GM10266 (cell line): ENCODE results near the gene FES.

Experiments used
- DNase-seq: peaks from one replicate; pipeline ENCODE4 v3.0.0; 2012; ENCODE audit errors: extremely low spot score
- TF ChIP-seq, protein P1 (sequence below): IDR thresholded peaks from 2 replicates; pipeline ENCODE4 v1.5.1; 2012; ENCODE audit warnings: mild to moderate bottlenecking, low read depth; ENCODE audit not compliant: control insufficient read depth, insufficient read depth; ENCODE audit errors: missing control alignments

The FES gene

DNA sequence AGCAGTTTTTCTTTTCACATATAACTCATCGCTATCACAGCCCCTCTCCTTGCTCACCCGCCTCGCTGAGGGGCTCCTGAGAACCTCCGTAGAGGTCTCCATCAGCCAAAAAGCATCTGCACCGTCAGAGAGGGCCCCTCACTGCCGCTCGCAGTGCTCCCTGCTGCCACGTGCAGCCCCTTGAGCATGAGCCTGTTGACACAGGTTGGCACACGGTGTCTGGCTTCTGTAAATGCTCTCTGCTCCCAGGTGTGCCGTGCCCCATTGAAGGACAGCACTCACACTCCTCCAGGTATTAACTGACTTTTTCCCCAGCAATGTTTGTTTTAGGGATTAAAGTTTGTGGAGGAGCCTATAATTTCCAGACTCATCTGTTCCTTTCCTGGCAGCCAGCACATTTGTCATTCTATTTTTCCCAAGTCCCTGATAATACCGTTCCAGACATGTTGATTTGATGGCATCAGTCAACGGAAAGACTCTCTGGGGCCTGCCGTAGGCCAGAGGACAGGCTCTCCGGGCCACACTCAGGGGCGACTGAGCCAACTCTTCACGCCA is 18.1 kb upstream of the FES start:
- no peak for DNase-seq
- TF ChIP-seq, protein P1, sequence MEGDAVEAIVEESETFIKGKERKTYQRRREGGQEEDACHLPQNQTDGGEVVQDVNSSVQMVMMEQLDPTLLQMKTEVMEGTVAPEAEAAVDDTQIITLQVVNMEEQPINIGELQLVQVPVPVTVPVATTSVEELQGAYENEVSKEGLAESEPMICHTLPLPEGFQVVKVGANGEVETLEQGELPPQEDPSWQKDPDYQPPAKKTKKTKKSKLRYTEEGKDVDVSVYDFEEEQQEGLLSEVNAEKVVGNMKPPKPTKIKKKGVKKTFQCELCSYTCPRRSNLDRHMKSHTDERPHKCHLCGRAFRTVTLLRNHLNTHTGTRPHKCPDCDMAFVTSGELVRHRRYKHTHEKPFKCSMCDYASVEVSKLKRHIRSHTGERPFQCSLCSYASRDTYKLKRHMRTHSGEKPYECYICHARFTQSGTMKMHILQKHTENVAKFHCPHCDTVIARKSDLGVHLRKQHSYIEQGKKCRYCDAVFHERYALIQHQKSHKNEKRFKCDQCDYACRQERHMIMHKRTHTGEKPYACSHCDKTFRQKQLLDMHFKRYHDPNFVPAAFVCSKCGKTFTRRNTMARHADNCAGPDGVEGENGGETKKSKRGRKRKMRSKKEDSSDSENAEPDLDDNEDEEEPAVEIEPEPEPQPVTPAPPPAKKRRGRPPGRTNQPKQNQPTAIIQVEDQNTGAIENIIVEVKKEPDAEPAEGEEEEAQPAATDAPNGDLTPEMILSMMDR = no peak

DNA sequence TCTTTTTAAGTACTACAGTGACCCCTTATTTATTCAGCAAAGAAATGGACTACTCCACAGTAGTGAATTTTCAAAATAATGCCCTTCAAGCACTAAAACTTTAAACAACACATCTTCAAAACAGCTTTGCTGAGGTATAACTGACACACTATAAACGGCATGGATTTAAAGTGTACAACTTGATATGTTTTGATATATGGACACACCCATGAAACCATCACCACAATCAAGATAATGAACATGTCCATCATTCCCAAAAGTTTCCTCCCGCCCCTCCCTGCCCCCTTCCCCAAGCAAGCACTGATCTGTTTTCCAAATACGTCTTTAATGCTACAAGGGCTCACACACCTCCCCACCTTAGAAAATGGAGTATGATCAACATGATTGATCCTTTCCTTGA is 17.5 kb upstream of the FES start:
- TF ChIP-seq, protein P1 = no peak
- no peak for DNase-seq

DNA sequence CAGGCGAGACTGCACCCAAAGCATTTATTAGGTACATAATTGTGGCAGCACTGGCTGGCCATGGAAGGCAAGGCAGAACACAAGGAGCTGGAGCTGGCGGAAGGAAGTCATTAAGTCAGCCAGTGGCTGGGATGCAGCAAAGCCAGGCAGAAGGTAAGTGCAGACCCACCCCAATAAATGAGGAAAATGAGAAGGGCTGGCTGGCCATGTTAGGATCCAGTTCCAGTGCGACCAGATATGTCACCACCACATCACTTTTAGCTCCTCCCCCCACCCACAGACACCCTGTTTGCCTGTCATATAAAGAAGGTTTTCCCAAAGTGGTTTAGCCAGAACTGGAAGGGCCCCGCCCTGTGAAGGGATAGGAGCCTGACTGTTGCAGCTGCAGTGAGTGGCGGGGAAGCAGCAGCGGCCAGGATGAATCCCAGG is 16.0 kb upstream of the FES start, which contains the start of gene FURIN:
Gene FURIN (plus strand): TSS at position 328 of the 429 bp plus-strand sequence. CDS start 7,153 bp downstream, outside the sequence.
- DNase-seq = no peak

DNA sequence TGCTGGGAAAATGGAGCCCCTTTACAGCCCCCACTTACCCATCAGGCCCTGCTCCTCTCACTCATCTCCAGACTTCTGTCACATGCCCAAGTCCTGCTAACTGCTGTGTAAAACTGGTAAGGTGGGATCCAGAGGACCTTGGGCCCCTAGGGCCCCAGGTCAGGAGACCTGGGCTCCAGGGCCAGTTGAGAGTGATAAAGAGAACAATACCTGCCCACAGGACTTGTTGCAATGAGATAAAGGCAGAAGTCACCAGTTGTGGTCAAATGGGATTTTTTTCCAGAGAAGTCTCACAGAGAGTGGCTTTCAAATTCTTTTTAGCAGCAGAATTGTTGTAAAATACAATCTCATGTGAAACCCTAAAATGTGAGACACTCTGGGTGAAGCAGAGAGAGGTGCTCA is 15.2 kb upstream of the FES start:
- TF ChIP-seq, protein P1 = no peak
- no peak for DNase-seq

More for the DNA sequence above, 16.0 kb upstream of the FES start, which contains the start of gene FURIN:
- TF ChIP-seq, protein P1 = no peak

DNA sequence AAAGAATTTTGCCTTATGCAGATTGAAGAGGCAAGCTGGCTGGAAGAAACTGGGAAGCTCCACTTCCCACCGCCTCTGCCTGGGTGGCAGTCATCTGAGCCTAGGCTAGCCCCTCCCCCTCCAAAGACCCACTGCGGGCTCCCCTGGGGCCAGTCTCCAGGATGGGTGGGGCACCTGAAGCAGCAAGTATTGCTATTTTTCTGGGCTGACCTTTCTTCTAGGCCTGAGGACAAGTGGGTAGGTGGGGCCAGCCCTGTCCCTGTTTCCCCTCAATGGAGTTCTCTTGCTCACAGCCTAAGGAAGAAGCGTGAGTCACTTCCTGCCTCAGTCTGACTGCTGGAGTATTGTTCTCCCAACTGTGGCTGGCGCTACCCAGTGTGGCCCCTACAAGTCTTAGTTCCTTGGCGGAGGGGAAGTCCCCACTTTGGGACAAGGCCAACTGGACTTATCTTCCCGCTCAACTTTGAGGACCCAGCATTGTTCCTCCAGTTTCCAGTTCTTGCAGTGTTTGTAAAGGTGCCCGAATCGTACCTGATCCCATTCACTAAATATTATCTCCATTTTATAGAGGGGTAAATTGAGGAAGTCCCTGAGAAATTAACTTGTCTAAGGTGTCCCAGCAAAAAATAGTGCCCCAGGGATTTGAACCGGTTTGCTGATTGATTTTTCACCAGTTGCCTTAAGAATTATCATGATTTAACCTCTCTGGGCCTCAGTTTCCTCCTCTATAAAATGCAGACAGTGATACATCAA is 14.5 kb upstream of the FES start:
- no peak for DNase-seq
- TF ChIP-seq, protein P1 = no peak

DNA sequence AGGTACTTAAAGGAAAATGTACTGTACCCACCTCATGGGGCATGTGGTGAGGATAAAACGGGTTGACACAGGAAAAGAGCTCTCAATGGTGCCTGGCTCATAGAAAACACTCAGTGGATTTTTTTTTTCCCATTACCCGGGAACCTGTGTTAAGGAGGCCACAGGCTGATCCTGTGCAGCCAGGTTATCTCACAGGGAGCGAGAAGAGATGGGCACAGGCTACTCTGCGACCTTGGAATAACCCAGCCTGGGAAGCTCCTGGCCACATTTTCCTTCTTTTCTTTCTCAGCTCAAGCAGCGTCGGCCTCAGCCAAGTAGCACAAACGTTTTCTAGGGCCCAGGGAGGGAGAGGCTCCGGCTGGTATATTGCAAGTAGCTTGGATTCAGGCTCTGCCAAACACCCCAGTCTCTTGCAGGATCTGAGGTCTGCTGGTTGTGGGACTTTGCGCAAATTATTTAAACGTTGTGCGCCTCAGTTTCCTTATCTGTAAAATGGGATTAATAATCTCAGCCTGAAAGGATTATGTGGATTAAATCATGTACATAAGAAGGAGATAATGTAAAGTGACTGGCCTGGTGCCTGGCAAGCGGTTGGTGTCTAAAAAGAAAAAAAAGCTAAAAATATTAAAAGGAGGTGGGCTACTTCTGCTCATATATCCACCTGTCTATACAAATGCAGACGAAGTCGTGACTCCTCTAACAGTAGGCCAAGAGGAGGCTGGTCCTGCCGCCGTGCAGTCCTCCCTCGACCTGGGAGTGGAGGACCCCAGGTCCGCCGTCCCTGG is 13.8 kb upstream of the FES start:
- TF ChIP-seq, protein P1 = no peak
- DNase-seq = no peak
